ENCODE measurements around the gene RAP1B. TPM values are rescaled to one million over a fixed set of nuclear protein-coding genes. Genes with fewer than 3 reads are reported as not detected.

Gene RAP1B
- total RNA-seq, 1 experiment from 2014 or later: 159 TPM

GRCh38 chr12:68611806-68612160 lies 1.1 kb downstream of the RAP1B start:
- DNase-seq (ENCODE audit: low spot score): no peak

GRCh38 chr12:68612202-68612601 lies 1.5 kb downstream of the RAP1B start:
- DNase-seq (ENCODE audit: low spot score): no peak

GRCh38 chr12:68612697-68613096 lies 2.0 kb downstream of the RAP1B start:
- no peak for DNase-seq (ENCODE audit: low spot score)

- no peak for DNase-seq (ENCODE audit: low spot score)
Observed at GRCh38 chr12:68613209-68613904, 2.7 kb downstream of the RAP1B start.

GRCh38 chr12:68614105-68614679 lies 3.5 kb downstream of the RAP1B start:
- DNase-seq (ENCODE audit: low spot score): no peak

- DNase-seq (ENCODE audit: low spot score): no peak
Observed at GRCh38 chr12:68614769-68615168, 4.1 kb downstream of the RAP1B start.

GRCh38 chr12:68617160-68617926 lies 6.6 kb downstream of the RAP1B start:
- DNase-seq (ENCODE audit: low spot score): no peak

- no peak for DNase-seq (ENCODE audit: low spot score)
Observed at GRCh38 chr12:68619541-68619940, 8.8 kb downstream of the RAP1B start.

GRCh38 chr12:68620519-68621471 lies 10.1 kb downstream of the RAP1B start:
- DNase-seq (ENCODE audit: low spot score): no peak

GRCh38 chr12:68621472-68622081 lies 10.9 kb downstream of the RAP1B start:
- DNase-seq (ENCODE audit: low spot score): no peak

GRCh38 chr12:68622250-68622649 lies 11.6 kb downstream of the RAP1B start:
- DNase-seq (ENCODE audit: low spot score): no peak

GRCh38 chr12:68623059-68623458 lies 12.4 kb downstream of the RAP1B start:
- no peak for DNase-seq (ENCODE audit: low spot score)

GRCh38 chr12:68623984-68624383 lies 13.3 kb downstream of the RAP1B start:
- DNase-seq (ENCODE audit: low spot score): no peak

GRCh38 chr12:68624933-68625332 lies 14.2 kb downstream of the RAP1B start:
- no peak for DNase-seq (ENCODE audit: low spot score)

- no peak for DNase-seq (ENCODE audit: low spot score)
Observed at GRCh38 chr12:68627673-68628319, 17.1 kb downstream of the RAP1B start.

- DNase-seq (ENCODE audit: low spot score): no peak
Observed at GRCh38 chr12:68628698-68629097, 18.0 kb downstream of the RAP1B start.

GRCh38 chr12:68630050-68630449 lies 19.4 kb downstream of the RAP1B start:
- no peak for DNase-seq (ENCODE audit: low spot score)

GRCh38 chr12:68630598-68630997 lies 19.9 kb downstream of the RAP1B start:
- DNase-seq (ENCODE audit: low spot score): no peak

GRCh38 chr12:68631227-68631626 lies 20.5 kb downstream of the RAP1B start:
- no peak for DNase-seq (ENCODE audit: low spot score)

GRCh38 chr12:68632486-68632885 lies 21.8 kb downstream of the RAP1B start:
- DNase-seq (ENCODE audit: low spot score): no peak

Data from H4 (cell line).